SK-N-SH (cell line): ENCODE measurements around the gene GNG3.

ENCODE experiments used
- CHD2 ChIP-seq: fragments of 150-350 bp; IDR thresholded peaks from 2 replicates; pipeline ENCODE4 v1.6.1; 2018; ENCODE audit warnings: low read length; ENCODE audit not compliant: partially characterized antibody
- EP300 ChIP-seq, 2 experiments: IDR thresholded peaks; 2 replicates each; pipeline versions ENCODE4 v1.4.0 to v1.6.1; 2012; ENCODE audit warnings: borderline replicate concordance in 1 of 2, low read depth in 1 of 2, low read length in 1 of 2
- EZH2phosphoT487 ChIP-seq: fragments of 200-600 bp; sonication (generic); IDR thresholded peaks from 2 replicates; pipeline ENCODE4 v1.6.1; 2017; ENCODE audit warnings: low read depth, mixed run types, mild to moderate bottlenecking, antibody characterized with exemption, moderate library complexity, borderline replicate concordance
- GABPA ChIP-seq: IDR thresholded peaks from 2 replicates; pipeline ENCODE4 v1.4.0; 2012; ENCODE audit warnings: low read depth, mild to moderate bottlenecking
- JUND ChIP-seq: IDR thresholded peaks from 2 replicates; pipeline ENCODE4 v1.4.0; 2012
- MEF2A ChIP-seq: IDR thresholded peaks from 2 replicates; pipeline ENCODE4 v1.4.0; 2012; ENCODE audit warnings: low read depth, borderline replicate concordance
- MXI1 ChIP-seq: IDR thresholded peaks from 2 replicates; pipeline ENCODE4 v1.6.1; 2012; ENCODE audit warnings: mild to moderate bottlenecking, low read depth, low read length, improper control_type of control experiment
- NFIC ChIP-seq: IDR thresholded peaks from 2 replicates; pipeline ENCODE4 v1.4.0; 2012; ENCODE audit warnings: borderline replicate concordance
- SMC3 ChIP-seq: IDR thresholded peaks from 2 replicates; pipeline ENCODE4 v1.6.1; 2012; ENCODE audit warnings: low read depth, low read length, improper control_type of control experiment
- TAF1 ChIP-seq: IDR thresholded peaks from 2 replicates; pipeline ENCODE4 v1.6.1; 2012; ENCODE audit warnings: low read depth, mild to moderate bottlenecking, low read length, moderate library complexity, borderline replicate concordance
- TF ChIP-seq, protein P1 (sequence below): fragments of 200-600 bp; sonication (generic); IDR thresholded peaks from 2 replicates; pipeline ENCODE4 v1.6.1; 2017; ENCODE audit warnings: antibody characterized with exemption, mild to moderate bottlenecking, moderate library complexity
- TF ChIP-seq, protein P2 (sequence below): IDR thresholded peaks from 2 replicates; pipeline ENCODE4 v1.6.1; 2012; ENCODE audit warnings: mild to moderate bottlenecking, low read depth, low read length, moderate library complexity
- TF ChIP-seq, protein P3 (sequence below): IDR thresholded peaks from 2 replicates; pipeline ENCODE4 v1.4.0; 2012; ENCODE audit warnings: low read depth

DNA sequence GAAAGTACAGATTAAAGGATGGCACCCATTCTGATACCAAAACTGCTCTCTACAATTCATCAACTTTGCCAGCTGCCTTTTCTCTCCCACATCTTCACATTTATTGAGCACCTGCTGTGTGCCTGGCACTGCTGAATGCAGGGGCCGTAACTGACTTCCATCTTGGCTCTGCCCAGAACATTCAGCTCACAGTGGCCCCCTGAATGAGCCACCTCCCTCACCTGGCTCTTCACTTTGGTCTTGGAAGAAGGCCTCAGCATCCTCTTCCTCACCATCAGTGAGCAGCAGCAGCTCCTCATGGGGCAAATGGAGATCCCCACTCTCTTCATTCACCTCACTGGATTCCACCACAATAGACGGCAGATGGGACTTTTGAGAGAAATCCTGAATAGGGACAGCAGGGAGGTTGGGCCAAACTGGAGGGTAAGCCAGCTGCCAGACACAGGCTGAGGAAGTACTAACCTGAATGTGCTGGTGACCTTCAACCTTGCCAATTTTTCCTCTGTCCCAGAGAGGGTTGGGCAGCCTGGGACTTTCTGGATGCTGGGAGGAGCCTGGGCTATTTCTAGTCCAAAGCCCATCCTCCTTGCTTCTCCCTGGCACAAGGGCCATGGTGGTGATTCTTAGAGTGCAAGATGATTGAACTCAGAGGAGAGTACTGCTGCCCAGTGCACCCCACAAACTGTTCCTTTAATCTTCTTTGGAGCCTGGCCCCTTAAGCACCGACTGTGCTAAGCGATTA lies 37.9 kb upstream of the GNG3 start:
- TF ChIP-seq, protein P1, sequence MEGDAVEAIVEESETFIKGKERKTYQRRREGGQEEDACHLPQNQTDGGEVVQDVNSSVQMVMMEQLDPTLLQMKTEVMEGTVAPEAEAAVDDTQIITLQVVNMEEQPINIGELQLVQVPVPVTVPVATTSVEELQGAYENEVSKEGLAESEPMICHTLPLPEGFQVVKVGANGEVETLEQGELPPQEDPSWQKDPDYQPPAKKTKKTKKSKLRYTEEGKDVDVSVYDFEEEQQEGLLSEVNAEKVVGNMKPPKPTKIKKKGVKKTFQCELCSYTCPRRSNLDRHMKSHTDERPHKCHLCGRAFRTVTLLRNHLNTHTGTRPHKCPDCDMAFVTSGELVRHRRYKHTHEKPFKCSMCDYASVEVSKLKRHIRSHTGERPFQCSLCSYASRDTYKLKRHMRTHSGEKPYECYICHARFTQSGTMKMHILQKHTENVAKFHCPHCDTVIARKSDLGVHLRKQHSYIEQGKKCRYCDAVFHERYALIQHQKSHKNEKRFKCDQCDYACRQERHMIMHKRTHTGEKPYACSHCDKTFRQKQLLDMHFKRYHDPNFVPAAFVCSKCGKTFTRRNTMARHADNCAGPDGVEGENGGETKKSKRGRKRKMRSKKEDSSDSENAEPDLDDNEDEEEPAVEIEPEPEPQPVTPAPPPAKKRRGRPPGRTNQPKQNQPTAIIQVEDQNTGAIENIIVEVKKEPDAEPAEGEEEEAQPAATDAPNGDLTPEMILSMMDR, result no peak
- no peak for TF ChIP-seq TAF1
- no peak for TF ChIP-seq JUND
- no peak for TF ChIP-seq GABPA
- no peak for TF ChIP-seq EP300 (IDR thresholded peaks at IDR 0.05; ENCODE audit: borderline replicate concordance in 1 of 2, low read depth in 1 of 2, low read length in 1 of 2)
- TF ChIP-seq MXI1, result no peak
- TF ChIP-seq SMC3, result no peak
- no peak for TF ChIP-seq EZH2phosphoT487
- TF ChIP-seq, protein P2, sequence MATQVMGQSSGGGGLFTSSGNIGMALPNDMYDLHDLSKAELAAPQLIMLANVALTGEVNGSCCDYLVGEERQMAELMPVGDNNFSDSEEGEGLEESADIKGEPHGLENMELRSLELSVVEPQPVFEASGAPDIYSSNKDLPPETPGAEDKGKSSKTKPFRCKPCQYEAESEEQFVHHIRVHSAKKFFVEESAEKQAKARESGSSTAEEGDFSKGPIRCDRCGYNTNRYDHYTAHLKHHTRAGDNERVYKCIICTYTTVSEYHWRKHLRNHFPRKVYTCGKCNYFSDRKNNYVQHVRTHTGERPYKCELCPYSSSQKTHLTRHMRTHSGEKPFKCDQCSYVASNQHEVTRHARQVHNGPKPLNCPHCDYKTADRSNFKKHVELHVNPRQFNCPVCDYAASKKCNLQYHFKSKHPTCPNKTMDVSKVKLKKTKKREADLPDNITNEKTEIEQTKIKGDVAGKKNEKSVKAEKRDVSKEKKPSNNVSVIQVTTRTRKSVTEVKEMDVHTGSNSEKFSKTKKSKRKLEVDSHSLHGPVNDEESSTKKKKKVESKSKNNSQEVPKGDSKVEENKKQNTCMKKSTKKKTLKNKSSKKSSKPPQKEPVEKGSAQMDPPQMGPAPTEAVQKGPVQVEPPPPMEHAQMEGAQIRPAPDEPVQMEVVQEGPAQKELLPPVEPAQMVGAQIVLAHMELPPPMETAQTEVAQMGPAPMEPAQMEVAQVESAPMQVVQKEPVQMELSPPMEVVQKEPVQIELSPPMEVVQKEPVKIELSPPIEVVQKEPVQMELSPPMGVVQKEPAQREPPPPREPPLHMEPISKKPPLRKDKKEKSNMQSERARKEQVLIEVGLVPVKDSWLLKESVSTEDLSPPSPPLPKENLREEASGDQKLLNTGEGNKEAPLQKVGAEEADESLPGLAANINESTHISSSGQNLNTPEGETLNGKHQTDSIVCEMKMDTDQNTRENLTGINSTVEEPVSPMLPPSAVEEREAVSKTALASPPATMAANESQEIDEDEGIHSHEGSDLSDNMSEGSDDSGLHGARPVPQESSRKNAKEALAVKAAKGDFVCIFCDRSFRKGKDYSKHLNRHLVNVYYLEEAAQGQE, result no peak
- TF ChIP-seq CHD2, result no peak
- TF ChIP-seq MEF2A, result no peak
- no peak for TF ChIP-seq NFIC
- TF ChIP-seq, protein P3, sequence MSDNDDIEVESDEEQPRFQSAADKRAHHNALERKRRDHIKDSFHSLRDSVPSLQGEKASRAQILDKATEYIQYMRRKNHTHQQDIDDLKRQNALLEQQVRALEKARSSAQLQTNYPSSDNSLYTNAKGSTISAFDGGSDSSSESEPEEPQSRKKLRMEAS, result no peak
